ENCODE data around the gene FBXL16. TPM values are rescaled to one million over a fixed set of nuclear protein-coding genes. Genes with fewer than 3 reads are reported as not detected.
"Not testable (repeated sequence)": the region's sequence is repeated elsewhere in the genome, so short reads cannot be mapped to it uniquely, and the experiment has no call there.

FBXL16 gene, protein sequence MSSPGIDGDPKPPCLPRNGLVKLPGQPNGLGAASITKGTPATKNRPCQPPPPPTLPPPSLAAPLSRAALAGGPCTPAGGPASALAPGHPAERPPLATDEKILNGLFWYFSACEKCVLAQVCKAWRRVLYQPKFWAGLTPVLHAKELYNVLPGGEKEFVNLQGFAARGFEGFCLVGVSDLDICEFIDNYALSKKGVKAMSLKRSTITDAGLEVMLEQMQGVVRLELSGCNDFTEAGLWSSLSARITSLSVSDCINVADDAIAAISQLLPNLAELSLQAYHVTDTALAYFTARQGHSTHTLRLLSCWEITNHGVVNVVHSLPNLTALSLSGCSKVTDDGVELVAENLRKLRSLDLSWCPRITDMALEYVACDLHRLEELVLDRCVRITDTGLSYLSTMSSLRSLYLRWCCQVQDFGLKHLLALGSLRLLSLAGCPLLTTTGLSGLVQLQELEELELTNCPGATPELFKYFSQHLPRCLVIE
- total RNA-seq (2014; rRNA removed; shearing (Covaris generic)): 1.0 and 2.2 TPM in 2 replicates

- DNase-seq (ENCODE audit: low spot score): no peak
Measured at GRCh38 chr16:705431-706188, at the start of gene FBXL16. Gene FBXL16, minus strand, starts transcription at chr16:705801. Its CDS starts 8,396 bp downstream, at chr16:697405.

DNA sequence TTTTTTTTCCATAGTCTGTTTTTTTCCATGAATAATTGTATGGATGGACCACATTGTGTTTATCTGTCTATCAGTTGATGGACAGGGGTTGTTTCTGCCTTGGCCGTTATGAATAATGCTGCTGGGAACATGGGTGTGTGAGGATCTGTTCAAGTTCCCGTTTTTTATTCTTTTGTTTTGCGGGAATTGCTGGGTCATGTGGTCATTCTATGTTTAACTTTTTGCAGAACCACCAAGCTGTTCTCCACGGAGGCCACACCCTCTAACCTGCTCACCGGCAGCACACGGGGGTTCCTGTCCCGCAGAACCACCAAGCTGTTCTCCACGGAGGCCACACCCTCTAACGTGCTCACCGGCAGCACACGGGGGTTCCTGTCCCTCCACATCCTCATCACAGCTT, 49.1 kb upstream of the FBXL16 start:
- DNase-seq (ENCODE audit: low spot score): no peak

- not testable (repeated sequence) for DNase-seq (ENCODE audit: low spot score)
Measured at GRCh38 chr16:754121-754607, 48.6 kb upstream of the FBXL16 start.

DNA sequence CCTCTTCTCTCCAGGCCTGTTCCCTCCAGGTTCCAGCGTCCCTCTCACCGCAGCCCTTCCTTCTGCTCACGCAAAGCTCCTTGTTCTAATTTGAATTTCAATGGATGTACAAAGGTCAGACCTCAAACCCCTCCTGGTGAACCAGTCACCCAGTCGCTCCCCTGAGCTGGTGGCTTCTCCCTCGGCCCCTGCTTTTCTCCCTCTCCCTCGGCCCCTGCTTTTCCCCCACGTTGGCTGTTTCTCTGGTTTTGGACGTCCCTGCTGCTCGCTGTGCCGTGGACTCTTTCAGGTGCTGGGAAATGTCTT, 46.4 kb upstream of the FBXL16 start:
- DNase-seq (ENCODE audit: low spot score): no peak

- DNase-seq (ENCODE audit: low spot score): no peak
Measured at GRCh38 chr16:751152-752006, 45.8 kb upstream of the FBXL16 start.

GRCh38 chr16:750485-750884, 44.9 kb upstream of the FBXL16 start:
- DNase-seq (ENCODE audit: low spot score): no peak

GRCh38 chr16:749010-749409, 43.4 kb upstream of the FBXL16 start:
- no peak for DNase-seq (ENCODE audit: low spot score)

DNA sequence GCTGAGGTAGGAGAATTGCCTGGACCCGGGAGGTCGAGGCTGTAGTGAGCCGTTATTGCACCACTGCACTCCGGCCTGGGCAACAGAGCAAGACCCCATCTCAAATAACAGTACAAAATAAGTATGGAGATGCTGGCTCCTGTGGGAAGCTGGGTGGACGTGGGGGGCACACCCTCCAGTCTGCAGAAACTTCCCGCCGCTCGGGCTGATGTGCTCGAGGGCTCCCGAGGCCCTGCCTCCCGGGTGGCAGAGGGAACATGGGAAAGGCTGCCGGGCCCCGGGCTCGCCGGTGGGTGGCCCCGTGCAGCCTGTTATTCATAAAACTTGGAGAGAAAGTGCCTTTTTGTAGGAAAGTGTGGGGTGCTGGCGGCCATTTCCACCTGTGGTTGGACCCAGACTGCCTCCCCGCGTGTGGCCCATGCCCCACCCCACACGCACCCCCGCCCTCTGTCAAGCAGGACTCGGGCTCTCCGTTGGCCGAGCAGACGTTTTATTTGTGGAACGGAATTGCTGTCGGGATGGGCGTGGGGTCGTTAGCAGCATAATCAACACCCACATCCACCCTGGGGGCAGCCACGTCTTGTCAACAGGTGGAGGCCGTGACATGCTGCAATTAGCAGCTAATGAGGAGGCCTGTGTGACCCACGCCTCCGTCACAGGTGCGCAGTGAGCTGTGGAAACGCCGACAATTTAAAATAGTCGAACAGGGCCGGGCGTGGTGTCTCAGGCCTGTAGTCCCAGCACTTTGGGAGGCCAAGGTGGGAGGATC, 42.6 kb upstream of the FBXL16 start:
- DNase-seq (ENCODE audit: low spot score): no peak

GRCh38 chr16:746637-747036, 41.0 kb upstream of the FBXL16 start:
- no peak for DNase-seq (ENCODE audit: low spot score)

GRCh38 chr16:745739-746138, 40.1 kb upstream of the FBXL16 start:
- DNase-seq (ENCODE audit: low spot score): no peak

- DNase-seq (ENCODE audit: low spot score): no peak
Measured at GRCh38 chr16:743794-744500, 38.3 kb upstream of the FBXL16 start.

DNA sequence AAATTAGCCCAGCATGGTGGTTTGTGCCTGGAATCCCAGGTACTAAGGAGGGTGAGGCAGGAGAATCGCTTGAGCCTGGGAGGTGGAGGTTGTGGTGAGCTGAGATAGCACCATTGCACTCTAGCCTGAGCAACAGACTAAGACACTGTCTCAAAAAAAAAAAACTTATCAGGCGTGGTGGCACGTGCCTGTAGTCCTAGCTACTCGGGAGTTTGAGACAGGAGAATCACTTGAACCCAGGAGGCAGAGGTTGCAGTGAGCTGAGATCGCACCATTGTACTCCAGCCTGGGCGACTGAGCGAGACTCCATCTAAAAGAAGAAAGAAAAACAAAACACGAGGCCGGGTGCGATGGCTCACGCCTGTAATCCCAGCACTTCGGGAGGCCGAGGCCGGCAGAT, 37.3 kb upstream of the FBXL16 start:
- not testable (repeated sequence) for DNase-seq (ENCODE audit: low spot score)

DNA sequence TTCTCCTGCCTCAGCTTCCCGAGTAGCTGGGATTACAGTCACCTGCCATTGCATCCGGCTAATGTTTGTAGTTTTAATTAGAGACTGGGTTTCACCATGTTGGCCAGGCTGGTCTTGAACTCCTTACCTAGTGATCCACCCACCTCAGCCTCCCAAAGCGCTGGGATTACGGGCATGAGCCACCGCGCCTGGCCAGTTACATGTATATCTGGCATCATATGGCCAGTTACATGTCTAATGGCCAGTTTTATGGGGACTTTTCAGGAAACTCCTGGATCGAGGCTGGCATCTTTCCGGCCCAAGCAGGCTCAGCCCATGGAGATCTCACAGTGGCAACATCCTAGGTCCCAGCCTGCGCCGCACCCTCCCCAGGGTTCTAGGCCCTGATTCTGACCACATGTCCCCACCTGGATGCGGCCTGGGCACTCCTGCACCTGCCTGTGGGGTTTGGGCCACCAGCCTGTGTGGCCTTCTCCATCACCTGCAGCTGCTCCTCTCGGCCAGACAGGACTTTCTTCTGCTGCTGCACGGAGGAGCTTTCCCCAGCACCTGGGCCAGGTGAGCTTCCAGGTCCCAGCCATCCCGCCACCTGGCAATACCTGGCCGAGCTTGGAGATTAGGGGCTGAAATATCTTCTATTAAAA, 36.5 kb upstream of the FBXL16 start:
- DNase-seq (ENCODE audit: low spot score): no peak

GRCh38 chr16:740764-741505, 35.3 kb upstream of the FBXL16 start, which contains the start of gene CIAO3:
Gene CIAO3, minus strand, starts transcription at chr16:740997. Its CDS starts 12 bp downstream, at chr16:740985.
- peak; percentile 80 for DNase-seq (ENCODE audit: low spot score)

DNA sequence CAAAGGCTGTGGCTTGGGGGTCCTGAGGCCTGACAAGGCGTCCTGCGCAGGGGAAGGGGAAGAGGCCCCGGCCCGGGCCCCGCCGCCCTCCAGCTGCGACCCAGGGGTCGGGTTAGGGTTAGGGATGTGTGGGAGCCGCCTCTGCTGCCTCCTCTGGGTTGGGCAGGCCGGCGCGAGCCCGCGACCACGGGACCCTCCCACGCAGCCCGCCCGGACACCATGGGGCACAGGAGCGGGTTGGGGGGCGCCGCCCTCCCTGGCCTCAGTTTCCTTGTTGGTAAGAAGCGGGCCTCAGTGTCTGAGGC, 34.8 kb upstream of the FBXL16 start:
- no peak for DNase-seq (ENCODE audit: low spot score)

- DNase-seq (ENCODE audit: low spot score): no peak
Measured at GRCh38 chr16:739560-740458, 34.2 kb upstream of the FBXL16 start.

GRCh38 chr16:736936-737481, 31.4 kb upstream of the FBXL16 start:
- no peak for DNase-seq (ENCODE audit: low spot score)

- no peak for DNase-seq (ENCODE audit: low spot score)
Measured at GRCh38 chr16:735982-736453, 30.4 kb upstream of the FBXL16 start.

Measured in H4 (cell line).